ENCODE measurements around the gene SMYD4.

Gene SMYD4

GRCh38 chr17:1785930-1786329, 43.8 kb downstream of the SMYD4 start:
- no peak overlapping the region for H3K4me3 ChIP-seq (replicated peaks; ENCODE audit: low read depth, low read length)
- DNase-seq (ENCODE audit: low read depth) = no peak
- TF ChIP-seq, protein P1, sequence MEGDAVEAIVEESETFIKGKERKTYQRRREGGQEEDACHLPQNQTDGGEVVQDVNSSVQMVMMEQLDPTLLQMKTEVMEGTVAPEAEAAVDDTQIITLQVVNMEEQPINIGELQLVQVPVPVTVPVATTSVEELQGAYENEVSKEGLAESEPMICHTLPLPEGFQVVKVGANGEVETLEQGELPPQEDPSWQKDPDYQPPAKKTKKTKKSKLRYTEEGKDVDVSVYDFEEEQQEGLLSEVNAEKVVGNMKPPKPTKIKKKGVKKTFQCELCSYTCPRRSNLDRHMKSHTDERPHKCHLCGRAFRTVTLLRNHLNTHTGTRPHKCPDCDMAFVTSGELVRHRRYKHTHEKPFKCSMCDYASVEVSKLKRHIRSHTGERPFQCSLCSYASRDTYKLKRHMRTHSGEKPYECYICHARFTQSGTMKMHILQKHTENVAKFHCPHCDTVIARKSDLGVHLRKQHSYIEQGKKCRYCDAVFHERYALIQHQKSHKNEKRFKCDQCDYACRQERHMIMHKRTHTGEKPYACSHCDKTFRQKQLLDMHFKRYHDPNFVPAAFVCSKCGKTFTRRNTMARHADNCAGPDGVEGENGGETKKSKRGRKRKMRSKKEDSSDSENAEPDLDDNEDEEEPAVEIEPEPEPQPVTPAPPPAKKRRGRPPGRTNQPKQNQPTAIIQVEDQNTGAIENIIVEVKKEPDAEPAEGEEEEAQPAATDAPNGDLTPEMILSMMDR (IDR thresholded peaks at IDR 0.05; ENCODE audit: low read length, missing control alignments) = no peak

DNA sequence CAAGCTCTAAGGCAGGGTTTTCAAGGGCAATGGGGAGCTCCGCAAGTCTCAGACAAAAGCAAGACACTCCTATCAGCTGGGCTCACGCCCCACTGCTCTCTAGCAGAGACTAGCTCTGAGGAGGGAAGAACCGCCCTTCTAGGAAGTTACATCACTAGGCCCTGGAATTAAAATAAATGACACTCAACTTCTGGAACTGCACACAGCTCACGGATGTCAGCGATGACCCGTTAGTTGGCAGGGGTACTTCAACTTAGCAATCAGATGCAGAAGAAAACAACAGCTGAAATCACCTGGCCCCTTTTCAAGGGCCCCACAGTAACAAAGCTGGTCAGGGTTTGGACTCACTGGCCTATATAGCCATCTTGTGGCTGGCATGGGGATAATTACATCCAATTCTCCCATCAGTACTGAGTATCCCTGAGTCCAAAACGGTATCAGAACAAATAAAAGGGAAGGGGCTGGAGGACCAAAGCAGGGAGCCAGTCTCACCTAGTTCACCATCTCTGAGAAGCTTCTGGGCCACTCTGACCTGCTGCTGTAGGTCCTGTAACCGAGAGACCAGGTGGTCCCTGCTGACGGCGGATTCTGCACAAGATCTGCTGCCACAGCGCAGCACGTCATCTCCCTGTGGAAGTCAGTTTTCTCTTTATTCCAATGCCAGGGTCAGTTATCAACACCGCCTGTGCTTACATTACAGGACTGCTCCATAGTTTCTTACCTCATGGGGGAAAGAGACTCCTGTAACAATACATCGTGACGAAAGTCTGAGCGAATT, 45.7 kb downstream of the SMYD4 start:
- no peak overlapping the region for H3K4me3 ChIP-seq (replicated peaks; ENCODE audit: low read depth, low read length)
- TF ChIP-seq, protein P1 (IDR thresholded peaks at IDR 0.05; ENCODE audit: low read length, missing control alignments) = peak; percentile 80
- peak; percentile 98 for DNase-seq (ENCODE audit: low read depth)

- no peak overlapping the region for H3K4me3 ChIP-seq (replicated peaks; ENCODE audit: low read depth, low read length)
- TF ChIP-seq, protein P1 (IDR thresholded peaks at IDR 0.05; ENCODE audit: low read length, missing control alignments) = no peak
- peak; percentile 45 for DNase-seq (ENCODE audit: low read depth)
Measured at GRCh38 chr17:1783271-1783670, 46.4 kb downstream of the SMYD4 start.

DNA sequence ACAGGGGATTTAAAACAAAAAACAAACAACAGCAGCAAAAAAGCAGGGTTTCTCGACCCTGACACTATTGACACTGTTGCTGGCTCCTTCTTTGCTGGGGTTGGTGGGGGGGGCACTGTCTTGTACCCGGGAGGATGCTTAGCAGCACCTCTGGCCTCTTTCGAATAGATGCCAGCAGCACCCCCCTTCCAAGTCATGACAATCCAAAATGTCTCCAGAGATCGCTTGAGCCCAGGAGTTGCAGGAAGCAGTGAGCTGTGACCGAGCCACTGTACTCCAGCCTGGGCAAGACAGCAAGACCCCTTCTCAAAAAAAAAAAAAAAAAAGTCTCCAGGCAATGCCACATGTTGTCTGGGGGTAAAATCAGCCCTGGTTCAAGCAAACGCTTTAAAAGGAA, 47.5 kb downstream of the SMYD4 start:
- TF ChIP-seq, protein P1 (IDR thresholded peaks at IDR 0.05; ENCODE audit: low read length, missing control alignments) = no peak
- H3K4me3 ChIP-seq (replicated peaks; ENCODE audit: low read depth, low read length) = no peak overlapping the region
- DNase-seq (ENCODE audit: low read depth) = no peak

- TF ChIP-seq, protein P1 (IDR thresholded peaks at IDR 0.05; ENCODE audit: low read length, missing control alignments) = no peak
- DNase-seq (ENCODE audit: low read depth) = peak; percentile 98
Measured at GRCh38 chr17:1779571-1780131, 50.1 kb downstream of the SMYD4 start.

DNA sequence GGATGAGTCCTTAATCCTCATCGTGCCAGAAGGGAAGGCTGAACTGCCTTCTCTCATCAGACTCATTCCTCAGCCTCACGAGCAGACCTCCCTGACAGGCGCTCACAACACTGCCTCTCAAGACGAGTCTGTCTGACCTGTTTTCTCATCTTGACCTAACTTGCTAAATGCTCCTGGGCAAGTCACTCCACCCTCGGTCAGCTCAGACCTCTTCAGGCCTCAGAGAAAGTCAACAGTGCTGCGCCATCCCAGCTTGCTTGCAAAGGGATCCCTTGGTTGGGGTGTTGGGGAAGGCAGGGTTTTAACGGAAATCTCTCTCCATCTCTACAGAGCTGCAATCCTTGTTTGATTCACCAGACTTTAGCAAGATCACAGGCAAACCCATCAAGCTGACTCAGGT, 52.8 kb downstream of the SMYD4 start:
- DNase-seq (ENCODE audit: low read depth) = no peak
- TF ChIP-seq, protein P1 (IDR thresholded peaks at IDR 0.05; ENCODE audit: low read length, missing control alignments) = no peak

More at GRCh38 chr17:1779571-1780131, 50.1 kb downstream of the SMYD4 start:
- H3K4me3 ChIP-seq (replicated peaks; ENCODE audit: low read depth, low read length) = peak overlapping the region; percentile 31

More for the DNA sequence above, 52.8 kb downstream of the SMYD4 start:
- no peak overlapping the region for H3K4me3 ChIP-seq (replicated peaks; ENCODE audit: low read depth, low read length)

Data from fibroblast of pulmonary artery (primary cell).